ENCODE results near the gene PXN. TPM values are rescaled to one million over a fixed set of nuclear protein-coding genes. Genes with fewer than 3 reads are reported as not detected.
A peak's percentile ranks its signal among the peaks of the same experiment; 100 is the strongest.

Gene PXN
- total and polyA plus RNA-seq, 2 experiments from 2014 or later: 43.8 to 67.9 TPM

DNA sequence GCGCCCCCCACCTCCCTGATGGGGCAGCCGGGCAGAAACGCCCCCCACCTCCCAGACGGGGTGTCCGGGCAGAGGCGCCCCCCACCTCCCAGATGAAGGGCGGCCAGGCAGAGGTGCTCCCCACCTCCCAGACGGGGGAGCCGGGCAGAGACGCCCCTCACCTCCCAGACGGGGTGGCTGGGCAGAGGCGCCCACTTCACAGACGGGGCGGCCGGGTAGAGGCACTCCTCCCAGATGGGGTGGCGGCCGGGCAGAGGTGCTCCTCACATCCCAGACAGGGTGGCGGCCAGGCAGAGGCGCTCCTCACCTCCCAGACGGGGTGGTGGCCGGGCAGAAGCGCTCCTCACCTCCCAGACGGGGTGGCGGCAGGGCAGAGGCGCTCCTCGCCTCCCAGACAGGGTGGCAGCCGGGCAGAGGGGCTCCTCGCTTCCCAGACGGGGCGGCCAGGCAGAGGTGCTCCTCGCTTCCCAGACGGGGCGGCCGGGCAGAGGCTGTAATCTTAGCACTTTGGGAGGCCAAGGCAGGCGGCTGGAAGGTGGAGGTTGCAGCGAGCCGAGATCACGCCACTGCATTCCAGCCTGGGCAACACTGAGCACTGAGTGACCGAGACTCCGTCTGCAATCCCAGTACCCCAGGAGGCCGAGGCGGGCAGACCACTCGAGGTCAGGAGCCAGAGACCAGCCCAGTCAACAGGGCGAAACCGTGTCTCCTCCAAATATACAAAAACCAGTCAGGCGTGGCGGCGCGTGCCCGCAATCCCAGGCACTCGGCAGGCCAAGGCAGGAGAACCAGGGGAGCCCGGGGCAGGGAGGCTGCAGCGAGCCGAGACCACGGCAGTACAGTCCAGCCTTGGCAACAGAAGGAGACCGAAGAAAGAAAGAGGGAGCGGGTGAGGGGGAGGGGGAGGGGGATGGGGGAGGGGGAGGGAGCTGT lies 12.9 kb upstream of the PXN start:
- H3K4me3 ChIP-seq: no peak overlapping the region
- TF ChIP-seq, protein P1, sequence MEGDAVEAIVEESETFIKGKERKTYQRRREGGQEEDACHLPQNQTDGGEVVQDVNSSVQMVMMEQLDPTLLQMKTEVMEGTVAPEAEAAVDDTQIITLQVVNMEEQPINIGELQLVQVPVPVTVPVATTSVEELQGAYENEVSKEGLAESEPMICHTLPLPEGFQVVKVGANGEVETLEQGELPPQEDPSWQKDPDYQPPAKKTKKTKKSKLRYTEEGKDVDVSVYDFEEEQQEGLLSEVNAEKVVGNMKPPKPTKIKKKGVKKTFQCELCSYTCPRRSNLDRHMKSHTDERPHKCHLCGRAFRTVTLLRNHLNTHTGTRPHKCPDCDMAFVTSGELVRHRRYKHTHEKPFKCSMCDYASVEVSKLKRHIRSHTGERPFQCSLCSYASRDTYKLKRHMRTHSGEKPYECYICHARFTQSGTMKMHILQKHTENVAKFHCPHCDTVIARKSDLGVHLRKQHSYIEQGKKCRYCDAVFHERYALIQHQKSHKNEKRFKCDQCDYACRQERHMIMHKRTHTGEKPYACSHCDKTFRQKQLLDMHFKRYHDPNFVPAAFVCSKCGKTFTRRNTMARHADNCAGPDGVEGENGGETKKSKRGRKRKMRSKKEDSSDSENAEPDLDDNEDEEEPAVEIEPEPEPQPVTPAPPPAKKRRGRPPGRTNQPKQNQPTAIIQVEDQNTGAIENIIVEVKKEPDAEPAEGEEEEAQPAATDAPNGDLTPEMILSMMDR (IDR thresholded peaks at IDR 0.05; ENCODE audit: low read depth, low read length): no peak
- DNase-seq (ENCODE audit: low read depth in 1 of 2, low spot score in 1 of 2): no peak
- H3K9me3 ChIP-seq (ENCODE audit: low read depth): no peaks in the 10 kb centered on the region
- no peak overlapping the region for H3K27ac ChIP-seq
- H3K4me1 ChIP-seq (ENCODE audit: low read depth): no peaks in the 10 kb centered on the region
- H3K27me3 ChIP-seq: no peaks in the 10 kb centered on the region
- H3K36me3 ChIP-seq: no peaks in the 10 kb centered on the region

DNA sequence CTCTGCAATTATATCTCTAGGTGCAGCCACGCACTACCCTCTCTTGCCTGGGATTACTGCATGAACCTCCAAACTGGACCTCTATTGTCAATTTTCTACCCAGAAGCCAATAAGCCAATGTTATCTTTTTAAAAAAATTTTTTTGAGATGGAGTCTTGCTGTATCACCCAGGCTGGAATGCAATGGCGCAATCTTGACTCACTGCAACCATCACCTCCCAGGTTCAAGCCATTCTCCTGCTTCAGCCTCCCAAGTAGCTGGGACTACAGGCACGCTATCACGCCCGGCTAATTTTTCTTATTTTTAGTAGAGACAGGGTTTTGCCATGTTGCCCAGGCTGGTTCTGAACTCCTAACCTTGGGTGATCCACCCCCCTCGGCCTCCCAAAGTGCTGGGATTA lies 11.2 kb upstream of the PXN start:
- H3K27ac ChIP-seq: no peak overlapping the region
- H3K36me3 ChIP-seq: no peaks in the 10 kb centered on the region
- H3K4me1 ChIP-seq (ENCODE audit: low read depth): no peaks in the 10 kb centered on the region
- no peaks in the 10 kb centered on the region for H3K27me3 ChIP-seq
- no peaks in the 10 kb centered on the region for H3K9me3 ChIP-seq (ENCODE audit: low read depth)
- TF ChIP-seq, protein P1 (IDR thresholded peaks at IDR 0.05; ENCODE audit: low read depth, low read length): no peak
- peak in 1 of 2 donors; percentile 83 for DNase-seq (ENCODE audit: low read depth in 1 of 2, low spot score in 1 of 2)
- H3K4me3 ChIP-seq: no peak overlapping the region

DNA sequence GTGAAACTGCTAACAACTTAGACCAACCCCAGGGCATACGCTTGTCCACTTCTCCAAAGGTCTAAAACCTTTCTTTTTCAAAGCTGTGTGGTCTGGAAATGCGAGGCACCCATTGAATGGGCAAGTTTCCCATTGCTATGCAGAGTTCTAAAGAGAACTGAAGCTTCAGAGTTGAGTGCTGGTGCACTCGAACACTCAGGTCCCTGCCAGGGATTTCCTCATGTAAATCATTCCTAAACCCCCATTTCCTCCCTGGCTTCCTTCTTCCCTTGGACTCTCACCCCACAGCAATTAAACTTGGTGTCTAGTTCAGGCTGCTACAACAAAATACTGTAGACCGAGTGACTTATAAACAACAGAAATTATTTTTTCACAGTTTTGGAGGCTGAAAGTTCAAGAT lies 2.2 kb upstream of the PXN start:
- TF ChIP-seq, protein P1 (IDR thresholded peaks at IDR 0.05; ENCODE audit: low read depth, low read length): no peak
- Histone ChIP-seq H3K36me3 (no peaks in the 10 kb centered on the region), H3K4me3 (no peak overlapping the region), H3K9me3 (ENCODE audit: low read depth) (no peaks in the 10 kb centered on the region), H3K27ac (peak overlapping the region; percentile 13), H3K27me3 (no peaks in the 10 kb centered on the region), H3K4me1 (ENCODE audit: low read depth) (peaks cover 8% of the 10 kb centered on the region)
- DNase-seq (ENCODE audit: low read depth in 1 of 2, low spot score in 1 of 2): no peak

DNA sequence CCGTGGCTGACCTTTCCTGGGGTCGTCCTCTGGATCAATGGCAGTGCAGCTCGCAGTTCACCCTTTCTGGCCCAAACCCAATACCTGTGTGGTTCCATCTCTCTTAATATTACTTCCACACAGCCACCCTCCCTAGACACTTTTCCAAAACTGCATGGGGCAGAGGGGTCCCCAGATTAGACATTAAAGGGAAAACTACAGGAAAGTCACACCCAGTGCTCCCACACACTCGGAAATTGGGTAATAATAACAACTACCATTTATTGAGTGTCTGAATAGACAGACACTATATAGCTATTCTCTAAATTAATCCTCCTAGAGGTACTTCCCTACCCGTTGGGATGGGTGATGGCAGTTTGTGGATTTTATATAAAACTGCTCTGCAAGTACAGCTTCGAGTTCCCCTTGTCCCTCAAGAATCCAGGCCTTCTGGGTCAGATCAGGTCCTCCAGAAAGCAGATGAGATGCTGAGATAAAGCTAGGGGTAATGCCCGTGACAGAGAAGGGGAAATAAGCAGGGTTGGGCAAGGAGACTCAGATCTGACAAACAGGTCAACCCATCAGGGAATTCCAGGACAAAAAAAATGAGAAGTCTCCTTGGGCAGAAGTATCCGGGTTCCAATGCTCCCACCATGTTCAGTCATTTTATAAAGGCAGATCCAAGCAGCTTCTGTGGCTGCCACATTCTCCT lies 795 bp upstream of the PXN start:
- Histone ChIP-seq H3K36me3 (no peaks in the 10 kb centered on the region), H3K4me1 (ENCODE audit: low read depth) (peaks cover 8% of the 10 kb centered on the region), H3K4me3 (no peak overlapping the region), H3K27ac (no peak overlapping the region), H3K27me3 (no peaks in the 10 kb centered on the region), H3K9me3 (ENCODE audit: low read depth) (no peaks in the 10 kb centered on the region)
- DNase-seq (ENCODE audit: low read depth in 1 of 2, low spot score in 1 of 2): no peak
- TF ChIP-seq, protein P1 (IDR thresholded peaks at IDR 0.05; ENCODE audit: low read depth, low read length): no peak

- Histone ChIP-seq H3K36me3 (no peaks in the 10 kb centered on the region), H3K27me3 (no peaks in the 10 kb centered on the region), H3K4me1 (ENCODE audit: low read depth) (peaks cover 8% of the 10 kb centered on the region), H3K4me3 (peak overlapping the region; percentile 49), H3K27ac (no peak overlapping the region), H3K9me3 (ENCODE audit: low read depth) (no peaks in the 10 kb centered on the region)
- no peak for DNase-seq (ENCODE audit: low read depth in 1 of 2, low spot score in 1 of 2)
- TF ChIP-seq, protein P1 (IDR thresholded peaks at IDR 0.05; ENCODE audit: low read depth, low read length): no peak
Observed at GRCh38 chr12:120264904-120265472, 542 bp downstream of the PXN start.

Measured in cardiac muscle cell (in vitro differentiated cells and primary cell).